CD14-positive monocyte (primary cell): ENCODE data around the gene ACR. TPM values are rescaled to one million over a fixed set of nuclear protein-coding genes. Genes with fewer than 3 reads are reported as not detected.

ENCODE experiments used
- polyA plus RNA-seq, 3 donors: library from polyadenylated mRNA; depleted of rRNA in 1 of 3; unstranded in 2 of 3; stranded (reverse) in 1 of 3; fragments of 300-500 nt in 2 of 3; fragments of >200 nt in 1 of 3; fragmentation: Illumina TruSeq in 2 of 3; gene quantifications; 1 replicate in 2 of 3; 2 replicates in 1 of 3; pipeline ENCODE4 v1.2.3, GENCODE V29; 2012 to 2021
- small RNA-seq: library from RNA; depleted of rRNA; stranded (forward); fragments of <200 nt; gene quantifications from one replicate; pipeline ENCODE3, GENCODE V24; 2012; ENCODE audit warnings: low read depth; ENCODE audit not compliant: insufficient read length

ACR gene
- polyA plus RNA-seq, 3 donors: not detected

Small RNAs within 50 kb of the gene (small RNA-seq; reads per million reads assigned to genes)
- gene RNU6-409P: not detected

Other genes with a start within 250 kb of the ACR start
- gene LMF2, start 230.5 kb upstream of the ACR start, polyA plus RNA-seq: 100 to 1,000 TPM in 1 of 3 donors, 10 to 100 TPM in 2; 15.0 to 145 (median 16.6) TPM
- gene NCAPH2, start 230.0 kb upstream of the ACR start, polyA plus RNA-seq: 10 to 100 TPM; 12.5 to 23.6 (median 18.1) TPM
- 100 to 1,000 TPM in 1 of 3 donors, 10 to 100 TPM in 2; 39.5 to 101 (median 69.6) TPM for gene SCO2, start 212.6 kb upstream of the ACR start, polyA plus RNA-seq
- gene TYMP, start 208.2 kb upstream of the ACR start, polyA plus RNA-seq: 100 to 1,000 TPM; 787 to 994 (median 955) TPM
- 1 to 10 TPM in 2 of 3 donors, under 1 TPM in 1; 0.88 to 4.3 (median 1.4) TPM for gene KLHDC7B, start 192.3 kb upstream of the ACR start, polyA plus RNA-seq
- gene SYCE3, start 175.3 kb upstream of the ACR start, polyA plus RNA-seq: 1 to 10 TPM in 2 of 3 donors, not detected in 1; 1.9 to 3.1 TPM
- 10 to 100 TPM in 1 of 3 donors, under 1 TPM in 1, not detected in 1; 0.18 to 66.9 TPM for gene CPT1B, start 159.8 kb upstream of the ACR start, polyA plus RNA-seq
- 100 to 1,000 TPM in 1 of 3 donors, 10 to 100 TPM in 2; 29.1 to 286 (median 31.3) TPM for gene CHKB, start 155.4 kb upstream of the ACR start, polyA plus RNA-seq
- gene MAPK8IP2, start 137.4 kb upstream of the ACR start, polyA plus RNA-seq: under 1 TPM in 1 of 3 donors, not detected in 2; 0.17 TPM
- gene ARSA, start 110.1 kb upstream of the ACR start, polyA plus RNA-seq: 10 to 100 TPM; 11.9 to 85.2 (median 12.1) TPM
- gene SHANK3, start 65.4 kb upstream of the ACR start, polyA plus RNA-seq: not detected
- gene RABL2B, start 45.4 kb downstream of the ACR start, polyA plus RNA-seq: 10 to 100 TPM in 2 of 3 donors, 1 to 10 TPM in 1; 8.8 to 48.8 (median 11.7) TPM